ENCODE data around the gene ZDHHC18. TPM values are rescaled to one million over a fixed set of nuclear protein-coding genes. Genes with fewer than 3 reads are reported as not detected.
"Not testable (repeated sequence)": the region's sequence is repeated elsewhere in the genome, so short reads cannot be mapped to it uniquely, and the experiment has no call there.

ZDHHC18 gene
- total RNA-seq, 1 experiment from 2014 or later: 33.1 TPM

DNA sequence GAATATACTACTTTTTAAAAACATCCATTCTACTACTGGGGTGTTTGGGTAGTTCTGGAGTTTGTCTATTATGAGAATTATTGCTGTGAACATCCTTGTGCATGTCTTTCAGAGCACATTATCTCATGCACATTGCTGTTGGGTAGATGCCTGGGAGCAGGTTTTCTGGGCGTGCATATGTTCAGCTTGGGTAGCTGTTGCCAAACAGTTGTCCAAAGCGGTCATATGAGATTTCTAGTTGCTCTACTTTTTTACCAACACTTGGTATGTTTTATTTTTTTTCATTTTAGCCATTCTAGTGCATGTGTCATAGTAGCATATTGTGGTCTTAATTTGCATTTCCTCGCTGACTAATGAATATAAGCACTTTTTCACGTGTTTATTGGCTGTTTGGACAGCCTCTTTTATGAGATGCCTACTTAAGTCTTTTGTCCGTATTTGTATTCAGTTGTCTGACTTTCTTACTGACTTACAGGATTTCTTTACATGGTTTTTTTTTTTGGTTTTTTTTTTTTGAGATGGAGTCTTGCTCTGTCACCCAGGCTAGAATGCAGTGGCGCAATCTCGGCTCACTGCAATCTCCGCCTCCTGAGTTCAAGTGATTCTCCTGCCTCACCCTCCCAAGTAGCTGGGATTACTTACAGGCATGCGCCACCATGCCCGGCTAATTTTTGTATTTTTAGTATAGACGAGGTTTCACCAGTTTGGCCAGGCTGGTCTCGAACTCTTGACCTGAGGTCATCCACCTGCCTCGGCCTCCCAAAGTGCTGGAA lies 18.1 kb downstream of the ZDHHC18 start:
- Histone ChIP-seq H3K9ac (ENCODE audit: extremely low read depth, insufficient read length, low read length) (no peak overlapping the region), H3K18ac (ENCODE audit: insufficient read length, low read depth, low read length) (no peak overlapping the region), H3K23ac (ENCODE audit: insufficient read length, low read depth, low read length) (no peak overlapping the region), H3K9me3 (ENCODE audit: control insufficient read depth, low read depth, low read length) (no peaks in the 10 kb centered on the region), H3K4me2 (ENCODE audit: insufficient read depth, insufficient read length, low read length) (no peak overlapping the region), H4K20me1 (ENCODE audit: control insufficient read depth, insufficient read depth, insufficient read length) (no peaks in the 10 kb centered on the region), H3K4ac (ENCODE audit: low read depth, low read length) (no peak overlapping the region), H3K4me1 (ENCODE audit: insufficient read depth, low read length) (no peaks in the 10 kb centered on the region), H3K14ac (ENCODE audit: insufficient read depth, low read length) (no peak overlapping the region), H3K79me1 (ENCODE audit: insufficient read depth, low read depth, low read length, poor library complexity, severe bottlenecking) (no peaks in the 10 kb centered on the region), H3T11ph (ENCODE audit: low read length) (no peak overlapping the region), H2BK20ac (ENCODE audit: low read depth, low read length, poor library complexity, severe bottlenecking) (no peak overlapping the region), H2BK12ac (ENCODE audit: insufficient read length, low read depth, low read length) (no peak overlapping the region), H4K91ac (ENCODE audit: insufficient read length, low read depth, low read length) (no peak overlapping the region), H2AFZ (ENCODE audit: low read length) (no peak overlapping the region), H4K5ac (ENCODE audit: insufficient read length, low read depth, low read length) (no peak overlapping the region), H3K27ac (ENCODE audit: insufficient read length, low read depth, low read length) (no peak overlapping the region), H3K56ac (ENCODE audit: insufficient read length, low read depth, low read length) (no peak overlapping the region), H2AK5ac (ENCODE audit: insufficient read length, low read length) (no peak overlapping the region), H4K8ac (replicated peaks; ENCODE audit: insufficient read length, low read depth, low read length) (no peak overlapping the region), H3K79me2 (ENCODE audit: insufficient read depth, low read length) (no peaks in the 10 kb centered on the region), H2BK120ac (ENCODE audit: low read depth, low read length, poor library complexity, severe bottlenecking) (no peak overlapping the region), H3K23me2 (ENCODE audit: insufficient read length, low read depth, low read length, poor library complexity, severe bottlenecking) (no peaks in the 10 kb centered on the region), H2BK5ac (ENCODE audit: insufficient read length, low read length) (no peak overlapping the region), H3K27me3 (ENCODE audit: insufficient read depth, low read length) (no peaks in the 10 kb centered on the region), H2BK15ac (ENCODE audit: low read depth, low read length) (no peak overlapping the region)
- Mint-ChIP-seq H3K4me1 (no peaks in the 10 kb centered on the region), H3K27me3 (ENCODE audit: low read depth) (no peaks in the 10 kb centered on the region), H3K4me3 (no peak overlapping the region), H3K9me3 (no peaks in the 10 kb centered on the region), H3K36me3 (ENCODE audit: insufficient read depth in 1 of 3, low read depth in 3 of 3) (peaks cover 9 to 51% (median 23%) of the 10 kb centered on the region in 3 experiments; a peak in 6 of 7 replicates), H3K27ac (no peak overlapping the region)
- DNase-seq: no peak
- no CpG with 5 or more reads among the region's 13 CpGs for WGBS (ENCODE audit: extremely low coverage, insufficient read length, low lambda C conversion rate)
- no peak for TF ChIP-seq CTCF (conservative IDR thresholded peaks at IDR 0.05)

- not testable (repeated sequence) for H4K8ac ChIP-seq (replicated peaks; ENCODE audit: insufficient read length, low read depth, low read length); H2AK5ac ChIP-seq (ENCODE audit: insufficient read length, low read length); H3K23me2 ChIP-seq (ENCODE audit: insufficient read length, low read depth, low read length, poor library complexity, severe bottlenecking); H3K27ac Mint-ChIP-seq; H3K4me1 ChIP-seq (ENCODE audit: insufficient read depth, low read length); H4K91ac ChIP-seq (ENCODE audit: insufficient read length, low read depth, low read length); H3K79me1 ChIP-seq (ENCODE audit: insufficient read depth, low read depth, low read length, poor library complexity, severe bottlenecking); H2BK15ac ChIP-seq (ENCODE audit: low read depth, low read length); H3K14ac ChIP-seq (ENCODE audit: insufficient read depth, low read length); H3K79me2 ChIP-seq (ENCODE audit: insufficient read depth, low read length); H2BK12ac ChIP-seq (ENCODE audit: insufficient read length, low read depth, low read length); H3K23ac ChIP-seq (ENCODE audit: insufficient read length, low read depth, low read length); H2BK20ac ChIP-seq (ENCODE audit: low read depth, low read length, poor library complexity, severe bottlenecking); H3K9me3 Mint-ChIP-seq; H3K4me2 ChIP-seq (ENCODE audit: insufficient read depth, insufficient read length, low read length); H3K4ac ChIP-seq (ENCODE audit: low read depth, low read length); H4K20me1 ChIP-seq (ENCODE audit: control insufficient read depth, insufficient read depth, insufficient read length); DNase-seq; H3K4me3 Mint-ChIP-seq; H3K27ac ChIP-seq (ENCODE audit: insufficient read length, low read depth, low read length); H4K5ac ChIP-seq (ENCODE audit: insufficient read length, low read depth, low read length); H3K27me3 Mint-ChIP-seq (ENCODE audit: low read depth); H3K9me3 ChIP-seq (ENCODE audit: control insufficient read depth, low read depth, low read length); H3K56ac ChIP-seq (ENCODE audit: insufficient read length, low read depth, low read length); H3K9ac ChIP-seq (ENCODE audit: extremely low read depth, insufficient read length, low read length); H2BK120ac ChIP-seq (ENCODE audit: low read depth, low read length, poor library complexity, severe bottlenecking); H2BK5ac ChIP-seq (ENCODE audit: insufficient read length, low read length); H3T11ph ChIP-seq (ENCODE audit: low read length); H3K27me3 ChIP-seq (ENCODE audit: insufficient read depth, low read length); H2AFZ ChIP-seq (ENCODE audit: low read length); H3K18ac ChIP-seq (ENCODE audit: insufficient read length, low read depth, low read length); H3K4me1 Mint-ChIP-seq
- no CpG with 5 or more reads among the region's 6 CpGs for WGBS (ENCODE audit: extremely low coverage, insufficient read length, low lambda C conversion rate)
- H3K36me3 Mint-ChIP-seq (ENCODE audit: insufficient read depth in 1 of 3, low read depth in 3 of 3): peaks cover 19 to 68% (median 46%) of the 10 kb centered on the region in 3 experiments; a peak in 6 of 7 replicates
Observed at GRCh38 chr1:26847826-26848225, 21.3 kb downstream of the ZDHHC18 start.
